ENCODE results near the gene DTHD1. TPM values are rescaled to one million over a fixed set of nuclear protein-coding genes. Genes with fewer than 3 reads are reported as not detected.

DTHD1 gene
- polyA plus RNA-seq, 1 of the 3 experiments (the other 2 are of a cell fraction): not detected

GRCh38 chr4:36330796-36331195 is 49.4 kb downstream of the DTHD1 start:
- Histone ChIP-seq H4K20me1 (ENCODE audit: insufficient read depth) (no peaks in the 10 kb centered on the region), H3K9me3 (no peaks in the 10 kb centered on the region), H3K27ac (ENCODE audit: low read depth in 2 of 2, low read length in 1 of 2) (no peak overlapping the region), H3K9me2 (no peaks in the 10 kb centered on the region), H3K79me2 (ENCODE audit: insufficient read depth) (no peaks in the 10 kb centered on the region), H3K36me3 (replicated peaks in 1 of 2; ENCODE audit: control insufficient read depth in 1 of 2, insufficient read depth in 2 of 2, low read length in 1 of 2) (no peaks in the 10 kb centered on the region), H3K9ac (no peak overlapping the region), H3K4me2 (no peak overlapping the region), H3F3A (replicated peaks; ENCODE audit: insufficient read depth) (no peaks in the 10 kb centered on the region), H3K27me3 (ENCODE audit: insufficient read depth) (no peaks in the 10 kb centered on the region), H3K4me3 (ENCODE audit: low read depth in 2 of 2, low read length in 1 of 2) (no peak overlapping the region), H3K4me1 (ENCODE audit: control insufficient read depth in 1 of 2, insufficient read depth in 2 of 2, low read depth in 1 of 2, low read length in 1 of 2) (no peaks in the 10 kb centered on the region), H2AFZ (ENCODE audit: low read depth) (no peak overlapping the region)
- TF ChIP-seq GABPA (IDR thresholded peaks at IDR 0.05; ENCODE audit: low read depth) (no peak), TCF12 (IDR thresholded peaks at IDR 0.05) (no peak), MEF2A (IDR thresholded peaks at IDR 0.05; ENCODE audit: borderline replicate concordance, low read depth) (no peak), FOSL2 (IDR thresholded peaks at IDR 0.05; ENCODE audit: borderline replicate concordance, low read depth) (no peak), USF2 (IDR thresholded peaks at IDR 0.05; ENCODE audit: borderline replicate concordance, low read depth, low read length) (no peak), CHD2 (IDR thresholded peaks at IDR 0.05; ENCODE audit: low read length, partially characterized antibody) (no peak), TAF1 (IDR thresholded peaks at IDR 0.05; ENCODE audit: borderline replicate concordance, low read depth, low read length) (no peak), NRF1 (IDR thresholded peaks at IDR 0.05; ENCODE audit: low read depth, low read length) (no peak), FOXM1 (IDR thresholded peaks at IDR 0.05; ENCODE audit: low read depth) (no peak), RXRA (IDR thresholded peaks at IDR 0.05; ENCODE audit: borderline replicate concordance, low read depth) (no peak), JUND (IDR thresholded peaks at IDR 0.05) (no peak), REST (IDR thresholded peaks at IDR 0.05; ENCODE audit: low read depth, low read length) (no peak), TEAD4 (IDR thresholded peaks at IDR 0.05; ENCODE audit: borderline replicate concordance, insufficient read depth) (no peak), PBX3 (IDR thresholded peaks at IDR 0.05) (no peak)
- ChIA-PET CTCF (interaction anchor here (0.8 to 1.0 kb wide), 2 partner anchors 20 to 31 kb away, joined by 3 read pairs; no protein-coding TSS in a partner anchor), POLR2A (no interaction called here)
- WGBS (ENCODE audit: low lambda C conversion rate): 0% methylated on average over 1 of the region's 1 CpG
- no peak for DNase-seq

Measured in SK-N-SH (cell line).